Fibroblast of the aortic adventitia (primary cell): ENCODE results near the gene PRDM16. TPM values are rescaled to one million over a fixed set of nuclear protein-coding genes. Genes with fewer than 3 reads are reported as not detected.

Source experiments
- DNase-seq: peaks from one replicate; pipeline ENCODE4 v3.0.0-alpha.2; 2010; ENCODE audit warnings: low read depth
- H3K4me3 ChIP-seq: 2 replicates; pipeline ENCODE4 v1.5.1; 2011; ENCODE audit warnings: low read depth, mild to moderate bottlenecking, control low read depth, low read length, moderate library complexity
- total RNA-seq: library from RNA; depleted of rRNA; stranded (reverse); fragments of >200 nt; gene quantifications from 2 replicates; pipeline ENCODE4 v1.2.3, GENCODE V29; 2012; ENCODE audit warnings: low replicate concordance
- TF ChIP-seq, protein P1 (sequence below): IDR thresholded peaks from 2 replicates; pipeline ENCODE4 v1.5.1; 2011; ENCODE audit warnings: mild to moderate bottlenecking, low read length, control low read depth, inconsistent platforms; ENCODE audit not compliant: insufficient read depth

PRDM16 gene
- total RNA-seq, 1 donor = 11.3 TPM

DNA sequence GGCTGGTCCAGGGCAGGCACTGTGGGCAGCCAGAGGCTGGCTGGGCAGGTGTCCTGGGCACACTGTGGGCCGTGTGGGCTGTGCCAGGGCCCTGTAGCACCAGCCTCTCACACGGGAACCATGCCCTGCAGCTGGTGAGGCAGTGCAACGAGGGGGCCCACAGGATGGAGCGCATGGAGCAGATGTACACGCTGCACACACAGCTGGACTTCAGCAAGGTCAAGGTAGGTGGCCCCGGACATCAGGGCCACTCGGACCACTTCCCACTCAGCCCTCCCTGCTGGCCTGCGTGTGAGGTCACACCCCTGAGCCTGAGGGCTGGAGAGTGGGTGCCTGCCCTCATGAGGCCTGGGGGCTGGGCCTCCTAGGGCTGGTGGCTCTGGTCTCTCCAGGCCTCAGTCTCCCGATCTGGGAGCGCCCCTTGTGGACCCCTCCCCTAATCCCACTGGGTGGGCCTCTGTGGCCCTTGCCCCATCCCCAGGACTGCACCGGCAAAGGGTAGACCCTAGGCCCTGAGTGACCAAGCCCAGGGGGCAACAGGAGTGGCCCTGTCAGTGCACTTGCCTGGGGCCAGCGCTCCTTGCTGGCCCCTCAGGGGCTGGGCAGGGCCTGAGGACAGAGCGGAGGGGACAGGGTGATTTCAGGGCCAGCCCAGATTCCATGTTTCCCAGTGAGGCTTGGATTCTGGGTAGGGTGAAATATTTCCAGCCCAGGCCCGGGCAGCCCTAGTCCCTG is 407.0 kb downstream of the PRDM16 start:
- H3K4me3 ChIP-seq = no peak overlapping the region
- no peak for DNase-seq
- TF ChIP-seq, protein P1, sequence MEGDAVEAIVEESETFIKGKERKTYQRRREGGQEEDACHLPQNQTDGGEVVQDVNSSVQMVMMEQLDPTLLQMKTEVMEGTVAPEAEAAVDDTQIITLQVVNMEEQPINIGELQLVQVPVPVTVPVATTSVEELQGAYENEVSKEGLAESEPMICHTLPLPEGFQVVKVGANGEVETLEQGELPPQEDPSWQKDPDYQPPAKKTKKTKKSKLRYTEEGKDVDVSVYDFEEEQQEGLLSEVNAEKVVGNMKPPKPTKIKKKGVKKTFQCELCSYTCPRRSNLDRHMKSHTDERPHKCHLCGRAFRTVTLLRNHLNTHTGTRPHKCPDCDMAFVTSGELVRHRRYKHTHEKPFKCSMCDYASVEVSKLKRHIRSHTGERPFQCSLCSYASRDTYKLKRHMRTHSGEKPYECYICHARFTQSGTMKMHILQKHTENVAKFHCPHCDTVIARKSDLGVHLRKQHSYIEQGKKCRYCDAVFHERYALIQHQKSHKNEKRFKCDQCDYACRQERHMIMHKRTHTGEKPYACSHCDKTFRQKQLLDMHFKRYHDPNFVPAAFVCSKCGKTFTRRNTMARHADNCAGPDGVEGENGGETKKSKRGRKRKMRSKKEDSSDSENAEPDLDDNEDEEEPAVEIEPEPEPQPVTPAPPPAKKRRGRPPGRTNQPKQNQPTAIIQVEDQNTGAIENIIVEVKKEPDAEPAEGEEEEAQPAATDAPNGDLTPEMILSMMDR = no peak

DNA sequence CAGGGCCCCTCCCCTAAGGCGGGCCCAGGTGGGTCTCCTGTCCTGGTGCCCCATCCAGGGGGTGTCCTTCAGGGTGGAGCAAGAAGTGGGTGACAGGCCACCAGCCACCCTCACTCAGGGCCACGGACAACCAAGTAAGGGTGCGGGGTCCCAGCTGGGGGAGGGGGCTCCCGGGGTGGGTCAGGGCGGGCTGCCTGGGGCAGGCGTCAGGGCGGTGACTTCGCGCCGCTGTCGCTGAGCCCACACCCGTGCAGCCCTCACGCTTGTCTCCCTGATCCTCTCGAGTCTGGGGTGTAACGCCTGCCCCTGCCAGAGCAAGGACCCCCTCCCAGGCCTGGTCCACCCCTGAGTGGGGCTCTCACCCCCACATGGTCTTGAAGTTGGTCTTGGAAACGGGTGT is 407.7 kb downstream of the PRDM16 start:
- TF ChIP-seq, protein P1 = no peak
- DNase-seq = no peak
- H3K4me3 ChIP-seq = no peak overlapping the region

DNA sequence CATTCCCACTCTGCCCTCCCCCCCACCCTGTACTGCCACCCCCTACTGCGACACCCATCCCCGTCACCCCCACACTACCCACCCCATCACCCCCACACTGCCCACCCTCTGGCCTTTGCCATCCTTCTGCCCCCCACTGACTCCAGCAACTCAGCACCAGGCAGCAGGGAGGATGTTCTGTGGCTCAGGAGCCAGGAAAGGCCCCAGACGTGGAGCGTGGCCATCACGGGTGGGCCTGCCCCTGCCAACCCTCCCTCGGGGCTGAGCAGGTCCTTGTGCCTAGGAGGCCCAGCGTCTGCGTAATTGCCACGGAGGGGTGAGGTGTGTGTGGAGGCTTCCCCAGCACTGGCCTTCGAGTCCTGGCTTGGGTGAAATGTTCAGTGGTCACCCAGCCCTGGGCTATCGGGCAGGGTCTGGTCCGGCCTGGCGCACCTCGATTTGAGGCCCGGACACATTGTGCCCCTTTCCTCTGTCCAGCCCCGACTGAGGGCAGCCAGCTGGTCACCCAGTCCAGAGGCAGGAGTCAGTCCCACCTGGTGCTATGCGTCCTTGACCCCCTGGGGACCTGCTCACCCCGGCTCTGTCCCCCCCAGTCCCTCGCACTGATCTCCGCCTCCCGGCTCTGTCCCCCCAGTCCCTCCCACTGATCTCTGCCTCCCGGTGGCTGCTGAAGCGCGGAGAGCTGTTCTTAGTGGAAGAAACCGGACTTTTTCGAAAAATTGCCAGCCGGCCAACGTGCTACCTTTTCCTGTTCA is 408.4 kb downstream of the PRDM16 start:
- no peak for DNase-seq
- TF ChIP-seq, protein P1 = no peak
- H3K4me3 ChIP-seq = no peak overlapping the region

DNA sequence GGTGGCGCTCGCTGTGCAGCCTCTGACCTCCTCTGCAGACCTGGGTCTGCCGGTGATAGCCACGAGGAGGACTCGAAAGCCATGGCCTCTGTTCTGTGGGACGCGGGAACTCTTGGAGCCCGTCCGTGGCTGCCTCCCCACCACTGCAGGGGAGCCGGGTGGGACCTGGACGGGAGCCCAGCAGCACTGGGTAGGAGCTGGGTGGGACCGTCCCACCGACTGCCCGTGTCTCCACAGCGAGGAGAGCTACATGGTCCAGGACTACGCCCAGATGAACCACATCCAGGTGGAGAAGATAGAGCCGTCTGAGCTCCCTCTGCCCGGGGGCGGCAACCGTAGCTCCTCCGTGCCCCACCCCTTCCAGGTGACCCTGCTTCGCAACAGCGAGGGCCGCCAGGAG is 409.2 kb downstream of the PRDM16 start:
- TF ChIP-seq, protein P1 = no peak
- no peak for DNase-seq
- H3K4me3 ChIP-seq = no peak overlapping the region

DNA sequence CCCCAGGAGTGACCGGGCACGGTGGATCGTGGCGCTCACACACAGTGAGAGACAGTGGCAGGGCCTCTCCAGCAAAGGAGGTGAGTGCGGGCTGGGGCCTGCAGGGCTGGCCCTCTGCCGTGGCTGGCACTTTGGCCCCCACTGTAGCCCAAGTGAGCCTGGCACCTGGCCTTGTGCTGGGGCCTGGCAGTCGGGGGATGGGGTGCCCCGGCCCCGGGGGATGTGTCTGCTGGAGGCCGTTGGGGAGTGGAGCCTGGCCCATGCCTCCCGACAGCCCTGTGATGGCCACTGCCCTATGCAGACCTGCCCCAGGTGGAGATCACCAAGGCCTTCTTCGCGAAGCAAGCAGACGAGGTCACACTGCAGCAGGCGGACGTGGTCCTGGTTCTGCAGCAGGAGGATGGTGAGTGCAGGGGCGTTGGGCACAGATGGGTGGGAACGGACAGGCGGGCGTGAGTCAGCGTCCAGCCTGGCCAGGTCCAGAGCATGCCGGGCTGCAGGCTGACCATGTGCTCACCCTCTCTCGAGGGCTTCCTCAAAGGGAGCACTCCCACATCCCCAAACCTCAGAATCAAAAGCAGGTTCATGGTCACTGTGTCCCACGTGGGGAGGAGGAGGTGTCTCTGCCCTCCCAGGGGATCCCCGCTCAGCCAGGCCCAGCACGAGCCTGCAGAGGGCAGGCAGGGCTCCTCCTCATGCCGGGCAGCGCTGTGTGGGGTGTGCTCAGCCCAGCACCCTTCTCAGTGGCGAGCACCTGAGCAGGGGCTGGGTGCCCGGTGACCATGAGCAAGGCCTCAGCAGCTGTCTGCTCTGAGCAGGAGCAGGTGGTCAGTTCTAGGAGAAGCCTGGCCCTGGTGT is 410.7 kb downstream of the PRDM16 start:
- TF ChIP-seq, protein P1 = no peak
- no peak overlapping the region for H3K4me3 ChIP-seq
- no peak for DNase-seq

DNA sequence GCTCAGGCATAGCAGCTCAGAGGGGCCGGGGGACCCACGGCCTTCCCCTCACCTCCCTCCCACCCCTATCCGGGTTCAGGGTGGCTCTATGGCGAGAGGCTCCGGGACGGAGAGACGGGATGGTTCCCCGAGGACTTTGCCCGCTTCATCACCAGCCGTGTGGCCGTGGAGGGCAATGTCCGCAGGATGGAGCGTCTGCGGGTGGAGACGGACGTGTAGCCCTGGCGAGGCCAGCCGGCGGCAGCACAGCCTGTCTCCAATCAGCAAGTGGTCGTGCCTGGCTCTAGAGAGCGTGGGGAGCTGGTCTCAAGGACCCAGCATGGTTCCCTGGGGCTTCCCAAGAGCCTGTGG is 411.3 kb downstream of the PRDM16 start:
- H3K4me3 ChIP-seq = no peak overlapping the region
- TF ChIP-seq, protein P1 = no peak

More for the DNA sequence above, 411.3 kb downstream of the PRDM16 start:
- DNase-seq = no peak
